K562 (cell line): ENCODE results near the gene HPS1. TPM values are rescaled to one million over a fixed set of nuclear protein-coding genes. Genes with fewer than 3 reads are reported as not detected.

Experiments
- ATAC-seq: fragments of 200-7000 bp; cut with Tn5 transposase; 3 replicates; pipeline ENCODE4 v1.9.1; 2020; ENCODE audit warnings: moderate library complexity
- BruUV-seq: library from RNA; stranded (reverse); fragments of 400-500 nt; replicated peaks from 2 replicates; lab custom pipeline; 2021; lab: Mats Ljungman, UMichigan
- CTCF ChIA-PET: fragments of 300-600 bp; formaldehyde crosslinking; extraction: SDS; loops from one replicate; lab custom pipeline; 2021; ENCODE audit warnings: low intra/inter-chr PET ratio; lab: Yijun Ruan, JAX
- POLR2A ChIA-PET: fragments of 300-600, 350-650 bp; sonication (Branson Sonifier 250); formaldehyde crosslinking; extraction: SDS; loops from one replicate; lab custom pipeline; 2021; ENCODE audit warnings: antibody characterized with exemption, inconsistent platforms; lab: Yijun Ruan, JAX
- DNase-seq, 4 experiments: peaks; one replicate each; pipeline versions ENCODE4 v3.0.0 to v3.0.0-alpha.2; 2011 to 2018; ENCODE audit warnings: low spot score in 3 of 4, mixed read lengths in 3 of 4; ENCODE audit errors: extremely low read depth in 1 of 4
- FAIRE-seq: peaks from 2 replicates; lab custom pipeline; 2011; peaks lifted over from hg19 to GRCh38; lab: Jason Lieb, UNC
- H2AFZ ChIP-seq: 2 replicates; pipeline ENCODE4 v1.6.0; 2011; ENCODE audit warnings: low read depth, low read length, control low read depth, inconsistent platforms
- H3K27ac ChIP-seq: fragments of 200-600 bp; 3 replicates; pipeline ENCODE4 v1.8.0; 2011; ENCODE audit warnings: low read depth, mild to moderate bottlenecking, control low read depth, inconsistent platforms, low read length, moderate library complexity, mixed read lengths; ENCODE audit errors: extremely low read depth
- H3K27me3 ChIP-seq, 2 experiments: fragments of 300-600 bp in 1 of 2; 2 replicates in 1 of 2; 3 replicates in 1 of 2; pipeline versions ENCODE4 v1.6.0 to v1.8.0; 2011; ENCODE audit warnings: inconsistent platforms in 2 of 2, low read length in 2 of 2, mild to moderate bottlenecking in 1 of 2, mixed read lengths in 1 of 2, moderate library complexity in 1 of 2; ENCODE audit not compliant: control insufficient read depth in 2 of 2, insufficient read depth in 2 of 2
- H3K36me3 ChIP-seq: fragments of 300-600 bp; 3 replicates; pipeline ENCODE4 v1.8.0; 2011; ENCODE audit warnings: mild to moderate bottlenecking, low read length, inconsistent platforms; ENCODE audit not compliant: control insufficient read depth, insufficient read depth
- H3K4me1 ChIP-seq, 2 experiments: fragments of 200-600 bp in 1 of 2; replicated peaks in 1 of 2; 2 replicates in 1 of 2; 3 replicates in 1 of 2; pipeline versions ENCODE4 v1.5.1 to v1.8.0; 2011; ENCODE audit warnings: inconsistent platforms in 2 of 2, low read length in 2 of 2, mild to moderate bottlenecking in 1 of 2, mixed read lengths in 1 of 2, moderate library complexity in 1 of 2; ENCODE audit not compliant: control insufficient read depth in 2 of 2, insufficient read depth in 2 of 2
- H3K4me2 ChIP-seq: 2 replicates; pipeline ENCODE4 v1.6.1; 2011; ENCODE audit warnings: low read length, control low read depth, inconsistent platforms, mixed read lengths; ENCODE audit not compliant: insufficient read depth
- H3K4me3 ChIP-seq: fragments of 200-600 bp; sonication (generic), shearing (Covaris generic); 2 replicates; pipeline ENCODE4 v1.5.1; 2016; ENCODE audit warnings: control low read depth, inconsistent platforms
- H3K79me2 ChIP-seq: fragments of 200-600 bp; 3 replicates; pipeline ENCODE4 v1.8.0; 2011; ENCODE audit warnings: low read length, inconsistent platforms; ENCODE audit not compliant: control insufficient read depth, insufficient read depth
- H3K9ac ChIP-seq, 2 experiments: 2 replicates each; pipeline versions ENCODE4 v1.6.0 to v1.6.1; 2011; ENCODE audit warnings: low read depth in 2 of 2, low read length in 2 of 2, control low read depth in 1 of 2, inconsistent platforms in 1 of 2, mild to moderate bottlenecking in 1 of 2, mixed read lengths in 1 of 2; ENCODE audit not compliant: insufficient read depth in 1 of 2
- H3K9me1 ChIP-seq: one replicate; pipeline ENCODE4 v1.6.0; 2011; ENCODE audit warnings: inconsistent platforms, mild to moderate bottlenecking, low read length, moderate library complexity; ENCODE audit not compliant: control insufficient read depth, insufficient read depth
- H3K9me3 ChIP-seq: replicated peaks from 2 replicates; pipeline ENCODE4 v1.5.1; 2011; ENCODE audit warnings: low read depth, low read length, inconsistent platforms; ENCODE audit not compliant: control insufficient read depth, insufficient read depth
- H4K20me1 ChIP-seq: replicated peaks from 2 replicates; pipeline ENCODE4 v1.6.1; 2011; ENCODE audit warnings: low read length, inconsistent platforms, mixed read lengths; ENCODE audit not compliant: control insufficient read depth, insufficient read depth
- ARHGAP35 ChIP-seq: fragments of 450-650 bp; IDR thresholded peaks from 2 replicates; pipeline ENCODE4 v1.6.1; 2018; ENCODE audit not compliant: partially characterized antibody
- BACH1 ChIP-seq: fragments of 200-800 bp; sonication (Bioruptor generic); IDR thresholded peaks from 2 replicates; pipeline ENCODE4 v1.6.1; 2016; ENCODE audit warnings: missing genetic modification characterization, missing compliant biosample characterization
- MCM7 ChIP-seq, 2 experiments: fragments of 450-650 bp; IDR thresholded peaks; 2 replicates each; pipeline ENCODE4 v1.6.1; 2016 to 2018
- MYBL2 ChIP-seq, 2 experiments: fragments of 450-650 bp in 1 of 2; sonication (generic) in 1 of 2; formaldehyde crosslinking in 1 of 2; IDR thresholded peaks; 2 replicates each; pipeline versions ENCODE4 v1.6.1 to v1.8.1; 2017 to 2022; ENCODE audit warnings: borderline replicate concordance in 1 of 2, inconsistent platforms in 1 of 2, low read depth in 1 of 2, mild to moderate bottlenecking in 1 of 2, missing genetic modification reagents in 1 of 2, moderate library complexity in 1 of 2
- PBX2 ChIP-seq, 2 experiments: IDR thresholded peaks in 1 of 2; conservative IDR thresholded peaks in 1 of 2; 2 replicates each; pipeline ENCODE4 v1.6.1; 2016; ENCODE audit warnings: low read depth in 2 of 2, mild to moderate bottlenecking in 1 of 2, missing compliant biosample characterization in 1 of 2, missing genetic modification characterization in 1 of 2, moderate library complexity in 1 of 2
- PKNOX1 ChIP-seq: fragments of 450-650 bp; IDR thresholded peaks from 2 replicates; pipeline ENCODE4 v1.6.1; 2016
- TEAD2 ChIP-seq: fragments of 450-650 bp; IDR thresholded peaks from 2 replicates; pipeline ENCODE4 v1.6.1; 2016; ENCODE audit warnings: missing genetic modification characterization, control low read depth, missing compliant biosample characterization
- WGBS: fragments of 100-300 bp; shearing (Covaris generic); methylation state at CpG from one replicate; pipeline ENCODE4 v1.1.6; 2016; ENCODE audit warnings: low coverage, mixed read lengths; ENCODE audit not compliant: insufficient coverage; ENCODE audit errors: missing lambda C conversion rate; 5-methylcytosine and 5-hydroxymethylcytosine counted together
- in situ Hi-C: fragments of 300-500 bp; cut with MboI; formaldehyde crosslinking; loops from 4 replicates; pipeline ENCODE4 v1.15.0; 2018; ENCODE audit warnings: inconsistent platforms, mixed read lengths
- intact Hi-C: fragments of 100-400 bp; cut with micrococcal nuclease; formaldehyde crosslinking; loops from 2 replicates; pipeline ENCODE4 v1.14.2; 2022
- polyA plus RNA-seq, 8 experiments: library from polyadenylated mRNA; depleted of rRNA in 4 of 8; stranded (reverse) in 5 of 8; unstranded in 3 of 8; fragments of >200 nt; fragmentation: Nextera tagmentation in 2 of 8; fragmentation: Illumina TruSeq in 1 of 8; extraction: Ambion mirVana in 2 of 8; extraction: Trizol in 1 of 8; gene quantifications; 2 replicates each; pipeline versions ENCODE4 v1.2.1 to v1.2.3, GENCODE V29; 2011 to 2014; ENCODE audit warnings: inconsistent platforms in 1 of 8, missing spikeins in 1 of 8
- total RNA-seq, 7 experiments: library from RNA; depleted of rRNA in 6 of 7; stranded (reverse); fragments of >200 nt in 6 of 7; fragmentation: Illumina TruSeq in 2 of 7; extraction: Trizol in 2 of 7; gene quantifications; 2 replicates each; pipeline versions ENCODE4 v1.2.1 to v1.2.3, GENCODE V29; 2011 to 2021; ENCODE audit warnings: low replicate concordance in 1 of 7

Gene HPS1
- total and polyA plus RNA-seq, 9 of the 15 experiments (the other 6 are each of a cell fraction or from before 2014, with no cell fraction given), result 18.1 to 43.6 (median 26.3) TPM

- Histone ChIP-seq H3K4me3 (no peak overlapping the region), H2AFZ (no peak overlapping the region), H3K36me3 (no peaks in the 10 kb centered on the region), H3K9me3 (no peaks in the 10 kb centered on the region), H3K27ac (no peak overlapping the region), H4K20me1 (no peaks in the 10 kb centered on the region), H3K27me3 (no peaks in the 10 kb centered on the region; a peak in 1 of 5 replicates), H3K4me1 (peaks cover 2 to 10% of the 10 kb centered on the region in 2 experiments; a peak in 4 of 5 replicates), H3K4me2 (no peak overlapping the region), H3K9ac (no peak overlapping the region), H3K9me1 (no peaks in the 10 kb centered on the region), H3K79me2 (no peaks in the 10 kb centered on the region)
- TF ChIP-seq MYBL2 (IDR thresholded peaks at IDR 0.05; ENCODE audit: low read depth) (peak; percentile 39; the same call in 1 of the 2 replicates), MYBL2 (CRISPR knock-in tag; IDR thresholded peaks at IDR 0.05; ENCODE audit: borderline replicate concordance) (no peak), PBX2 (CRISPR knock-in tag; IDR thresholded peaks at IDR 0.05; ENCODE audit: low read depth) (no peak), PBX2 (tag; conservative IDR thresholded peaks at IDR 0.05; ENCODE audit: low read depth) (peak; percentile 46; the same call in 1 of the 2 replicates), MCM7 (IDR thresholded peaks at IDR 0.05) (no peak), PKNOX1 (peak; percentile 79), BACH1 (tag) (no peak), ARHGAP35 (no peak), TEAD2 (tag) (no peak)
- in situ Hi-C loops (no loop called here), intact Hi-C loops (no loop called here)
- WGBS, result 23% methylated on average over 6 of the region's 7 CpGs
- ChIA-PET CTCF (no interaction called here), POLR2A (interaction anchor here (0.9 kb wide), 2 partner anchors 10 to 13 kb away, joined by 3 read pairs; no protein-coding TSS in a partner anchor)
- no peak for FAIRE-seq
- peak; percentile 32; the same call in 1 of the 3 replicates for ATAC-seq
- no TSS peak for BruUV-seq
- no peak for DNase-seq
These were observed 42.8 kb downstream of the HPS1 start for GRCh38 chr10:98403812-98404504.
